Body of pancreas (tissue), 4 donors: ENCODE measurements around the gene GINS1.

Source experiments
- POLR2A ChIP-seq, 3 donors: fragments of 450-650 bp; IDR thresholded peaks; one replicate each; pipeline ENCODE4 v1.6.1; 2016; ENCODE audit warnings: antibody characterized with exemption in 3 of 3, mild to moderate bottlenecking in 2 of 3
- TF ChIP-seq, protein P1 (sequence below), 7 experiments: fragments of 450-650 bp in 4 of 7; fragments of 200-600 bp in 3 of 7; sonication (generic) in 3 of 7; IDR thresholded peaks; one replicate each; pipeline ENCODE4 v1.5.1; 2016 to 2019; ENCODE audit warnings: antibody characterized with exemption in 7 of 7

DNA sequence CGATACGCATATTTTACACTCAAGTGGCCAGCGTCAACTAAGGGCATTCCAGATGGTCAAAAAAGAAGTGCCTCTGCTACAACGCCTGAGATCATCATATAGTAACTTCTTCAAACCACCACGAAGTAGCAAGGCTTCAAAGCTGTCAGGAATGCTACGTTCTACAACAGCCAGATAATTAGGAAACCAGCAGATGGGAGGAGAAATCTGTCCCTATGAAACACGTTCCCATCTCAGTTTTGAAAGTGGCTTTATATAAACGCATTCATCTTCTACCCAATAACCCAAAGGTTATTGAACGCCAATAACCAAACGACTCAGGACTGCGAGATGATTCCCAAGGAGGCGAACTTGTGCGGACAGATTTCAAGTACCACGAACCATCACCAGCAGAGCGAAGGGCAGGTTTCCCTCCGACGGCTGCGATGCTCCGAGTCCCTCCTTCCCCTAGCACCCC lies 18.0 kb upstream of the GINS1 start:
- no peak for TF ChIP-seq POLR2A (IDR thresholded peaks at IDR 0.05)
- TF ChIP-seq, protein P1, sequence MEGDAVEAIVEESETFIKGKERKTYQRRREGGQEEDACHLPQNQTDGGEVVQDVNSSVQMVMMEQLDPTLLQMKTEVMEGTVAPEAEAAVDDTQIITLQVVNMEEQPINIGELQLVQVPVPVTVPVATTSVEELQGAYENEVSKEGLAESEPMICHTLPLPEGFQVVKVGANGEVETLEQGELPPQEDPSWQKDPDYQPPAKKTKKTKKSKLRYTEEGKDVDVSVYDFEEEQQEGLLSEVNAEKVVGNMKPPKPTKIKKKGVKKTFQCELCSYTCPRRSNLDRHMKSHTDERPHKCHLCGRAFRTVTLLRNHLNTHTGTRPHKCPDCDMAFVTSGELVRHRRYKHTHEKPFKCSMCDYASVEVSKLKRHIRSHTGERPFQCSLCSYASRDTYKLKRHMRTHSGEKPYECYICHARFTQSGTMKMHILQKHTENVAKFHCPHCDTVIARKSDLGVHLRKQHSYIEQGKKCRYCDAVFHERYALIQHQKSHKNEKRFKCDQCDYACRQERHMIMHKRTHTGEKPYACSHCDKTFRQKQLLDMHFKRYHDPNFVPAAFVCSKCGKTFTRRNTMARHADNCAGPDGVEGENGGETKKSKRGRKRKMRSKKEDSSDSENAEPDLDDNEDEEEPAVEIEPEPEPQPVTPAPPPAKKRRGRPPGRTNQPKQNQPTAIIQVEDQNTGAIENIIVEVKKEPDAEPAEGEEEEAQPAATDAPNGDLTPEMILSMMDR (IDR thresholded peaks at IDR 0.05), result no peak
